Measurements from ENCODE around the gene CACNA1G. TPM values are rescaled to one million over a fixed set of nuclear protein-coding genes. Genes with fewer than 3 reads are reported as not detected.

Gene CACNA1G
- total RNA-seq, 2 experiments from 2014 or later = 0.13 TPM; not detected in 1

DNA sequence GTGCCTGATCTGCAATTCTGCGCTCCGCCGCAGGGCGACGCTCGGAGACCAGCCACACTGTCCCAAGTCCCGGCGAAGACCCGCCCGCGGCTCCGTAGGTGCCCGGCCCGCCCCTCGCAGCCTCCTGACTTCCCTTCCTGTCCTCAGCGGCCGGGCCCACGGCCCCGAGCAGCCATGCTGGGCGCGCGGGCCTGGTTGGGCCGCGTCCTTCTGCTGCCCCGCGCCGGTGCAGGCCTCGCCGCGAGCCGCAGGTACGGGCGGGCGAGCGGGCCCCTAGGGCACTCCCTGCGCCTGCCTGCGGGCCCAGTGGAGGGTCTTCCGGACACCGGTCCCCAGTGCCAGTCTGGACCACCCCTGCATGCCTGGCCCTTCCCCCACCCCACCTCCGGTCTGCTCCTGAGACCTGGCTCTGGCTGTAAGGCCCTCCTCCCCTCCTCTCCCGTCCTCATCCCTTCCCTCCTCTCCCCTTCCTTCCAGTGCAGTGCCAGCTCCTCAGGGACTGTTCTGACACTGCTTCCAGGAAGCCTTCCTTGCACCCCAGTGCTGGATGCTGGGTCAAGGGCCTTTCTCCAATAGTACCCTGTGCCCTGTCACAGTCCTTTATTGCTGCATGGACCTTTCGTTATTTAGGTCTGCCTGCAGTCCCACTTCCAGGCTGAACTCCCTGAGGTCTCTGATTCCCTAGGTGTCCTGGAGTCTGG, 13.3 kb upstream of the CACNA1G start, which contains the start of gene SPATA20:
SPATA20 (plus strand) TSS at position 140 of the 701 bp plus-strand sequence; CDS start at position 175, 35 bp downstream.
- Mint-ChIP-seq H3K4me1 (ENCODE audit: low read depth) (peaks cover 9% of the 10 kb centered on the region), H3K9me3 (no peaks in the 10 kb centered on the region), H3K27ac (peak within 1 kb of the TSS; percentile 76), H3K36me3 (ENCODE audit: low read depth) (no peaks in the 10 kb centered on the region), H3K27me3 (peaks cover 2% of the 10 kb centered on the region), H3K4me3 (peak within 1 kb of the TSS; percentile 82)
- TF ChIP-seq, protein P1, sequence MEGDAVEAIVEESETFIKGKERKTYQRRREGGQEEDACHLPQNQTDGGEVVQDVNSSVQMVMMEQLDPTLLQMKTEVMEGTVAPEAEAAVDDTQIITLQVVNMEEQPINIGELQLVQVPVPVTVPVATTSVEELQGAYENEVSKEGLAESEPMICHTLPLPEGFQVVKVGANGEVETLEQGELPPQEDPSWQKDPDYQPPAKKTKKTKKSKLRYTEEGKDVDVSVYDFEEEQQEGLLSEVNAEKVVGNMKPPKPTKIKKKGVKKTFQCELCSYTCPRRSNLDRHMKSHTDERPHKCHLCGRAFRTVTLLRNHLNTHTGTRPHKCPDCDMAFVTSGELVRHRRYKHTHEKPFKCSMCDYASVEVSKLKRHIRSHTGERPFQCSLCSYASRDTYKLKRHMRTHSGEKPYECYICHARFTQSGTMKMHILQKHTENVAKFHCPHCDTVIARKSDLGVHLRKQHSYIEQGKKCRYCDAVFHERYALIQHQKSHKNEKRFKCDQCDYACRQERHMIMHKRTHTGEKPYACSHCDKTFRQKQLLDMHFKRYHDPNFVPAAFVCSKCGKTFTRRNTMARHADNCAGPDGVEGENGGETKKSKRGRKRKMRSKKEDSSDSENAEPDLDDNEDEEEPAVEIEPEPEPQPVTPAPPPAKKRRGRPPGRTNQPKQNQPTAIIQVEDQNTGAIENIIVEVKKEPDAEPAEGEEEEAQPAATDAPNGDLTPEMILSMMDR (IDR thresholded peaks at IDR 0.05) = peak; percentile 99
- ATAC-seq = peak; percentile 92
- POLR2A ChIA-PET = no interaction called here
- peak; percentile 95 for DNase-seq
- intact Hi-C loops (cut with micrococcal nuclease) = loop anchor here (2.0 to 10.0 kb wide), 3 partner anchors 76 to 298 kb away; no protein-coding TSS in a partner anchor
- CTCF ChIA-PET = interaction anchor here (0.6 to 2.1 kb wide), 16 partner anchors 15 to 305 kb away, joined by 3 to 15 read pairs (median 3); no protein-coding TSS in a partner anchor

DNA sequence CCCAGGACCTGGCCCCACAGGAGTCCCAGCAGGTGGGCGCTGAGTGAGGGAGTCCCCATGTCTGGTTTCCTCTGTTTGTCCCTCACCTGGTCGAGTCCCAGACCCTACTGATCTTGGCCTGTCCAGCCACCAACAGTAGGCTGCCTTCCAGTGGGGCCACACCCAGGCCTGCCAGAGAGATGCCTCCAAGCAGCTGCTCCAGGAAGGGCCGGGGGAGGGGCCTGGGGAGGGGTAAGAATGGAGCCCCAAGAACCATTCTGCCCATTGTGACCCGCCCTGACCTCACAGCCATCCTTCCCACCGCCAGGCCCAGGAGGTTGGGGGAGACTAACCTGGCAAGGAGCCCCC, 12.8 kb upstream of the CACNA1G start:
- intact Hi-C loops (cut with micrococcal nuclease) = loop anchor here (2.0 to 10.0 kb wide), 3 partner anchors 75 to 297 kb away; no protein-coding TSS in a partner anchor
- Mint-ChIP-seq H3K27ac (peak overlapping the region; percentile 76), H3K9me3 (no peaks in the 10 kb centered on the region), H3K4me1 (ENCODE audit: low read depth) (peaks cover 4% of the 10 kb centered on the region), H3K4me3 (peak overlapping the region; percentile 82), H3K36me3 (ENCODE audit: low read depth) (no peaks in the 10 kb centered on the region), H3K27me3 (peaks cover 2% of the 10 kb centered on the region)
- CTCF ChIA-PET = interaction anchor here (0.6 to 2.1 kb wide), 6 partner anchors 69 to 294 kb away, joined by 3 to 15 read pairs (median 4); no protein-coding TSS in a partner anchor
- DNase-seq = no peak
- TF ChIP-seq, protein P1 (IDR thresholded peaks at IDR 0.05) = no peak
- POLR2A ChIA-PET = no interaction called here
- ATAC-seq = no peak

DNA sequence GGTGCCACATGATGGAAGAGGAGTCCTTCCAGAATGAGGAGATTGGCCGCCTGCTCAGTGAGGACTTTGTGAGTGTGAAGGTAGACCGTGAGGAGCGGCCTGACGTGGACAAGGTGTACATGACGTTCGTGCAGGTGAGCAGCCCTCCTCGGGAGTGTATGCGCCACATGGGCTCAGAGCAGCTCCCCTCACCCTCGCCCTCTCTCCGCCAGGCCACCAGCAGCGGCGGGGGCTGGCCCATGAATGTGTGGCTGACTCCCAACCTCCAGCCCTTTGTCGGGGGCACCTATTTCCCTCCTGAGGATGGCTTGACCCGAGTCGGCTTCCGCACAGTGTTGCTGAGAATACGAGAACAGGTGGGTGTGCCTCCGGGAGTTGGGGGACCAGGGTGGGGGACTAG, 11.7 kb upstream of the CACNA1G start:
- H3K4me3 Mint-ChIP-seq = no peak overlapping the region
- CTCF ChIA-PET = interaction anchor here (0.9 to 3.5 kb wide), 2 partner anchors 14 to 76 kb away, joined by 3 to 28 read pairs; no protein-coding TSS in a partner anchor

DNA sequence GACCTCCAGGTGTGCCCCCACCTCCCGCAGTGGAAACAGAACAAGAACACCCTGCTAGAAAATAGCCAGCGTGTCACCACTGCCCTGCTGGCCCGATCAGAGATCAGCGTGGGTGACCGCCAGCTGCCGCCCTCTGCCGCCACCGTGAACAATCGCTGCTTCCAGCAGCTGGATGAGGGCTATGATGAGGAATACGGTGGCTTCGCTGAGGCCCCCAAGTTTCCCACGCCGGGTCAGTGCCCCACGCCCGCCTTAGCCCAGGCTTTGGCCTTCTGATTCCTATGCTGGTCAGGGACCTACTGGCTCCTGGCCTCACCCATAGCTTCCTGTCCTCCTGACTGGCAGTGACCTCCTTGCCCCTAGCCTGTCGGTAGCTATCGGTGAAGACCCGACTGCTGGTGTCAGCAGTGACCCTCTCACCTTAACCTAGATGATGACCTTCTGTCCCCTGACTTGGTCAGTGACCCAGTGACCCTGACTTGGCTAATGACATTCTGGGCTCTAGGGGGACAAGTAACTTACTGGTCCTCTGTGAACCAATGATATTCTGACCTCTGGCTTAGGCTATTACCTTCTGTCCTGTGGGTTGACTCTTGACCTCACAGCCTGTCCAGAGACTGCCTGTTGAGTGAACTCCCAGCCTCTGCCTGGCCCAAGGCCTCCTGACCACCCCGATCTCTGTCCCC, 11.1 kb upstream of the CACNA1G start:
- ChIA-PET CTCF (interaction anchor here (0.9 to 3.5 kb wide), 4 partner anchors 13 to 415 kb away, joined by 3 to 28 read pairs (median 4); no protein-coding TSS in a partner anchor), POLR2A (interaction anchor here (1.1 kb wide), 1 partner anchor 70 kb away, joined by 4 read pairs; no protein-coding TSS in a partner anchor)
- H3K36me3 Mint-ChIP-seq (ENCODE audit: low read depth) = no peaks in the 10 kb centered on the region
- ATAC-seq (no peak), DNase-seq (no peak)
- H3K4me1 Mint-ChIP-seq (ENCODE audit: low read depth) = peaks cover 4% of the 10 kb centered on the region
- no peaks in the 10 kb centered on the region for H3K27me3 Mint-ChIP-seq
- intact Hi-C loops (cut with micrococcal nuclease) = loop anchor here (10.0 kb wide), 2 partner anchors 145 to 295 kb away; no protein-coding TSS in a partner anchor
- TF ChIP-seq, protein P1 (IDR thresholded peaks at IDR 0.05) = no peak
- no peaks in the 10 kb centered on the region for H3K9me3 Mint-ChIP-seq
- no peak overlapping the region for H3K27ac Mint-ChIP-seq
- no peak overlapping the region for H3K4me3 Mint-ChIP-seq

More for the DNA sequence above, 11.7 kb upstream of the CACNA1G start:
- Mint-ChIP-seq H3K9me3 (no peaks in the 10 kb centered on the region), H3K27ac (no peak overlapping the region), H3K27me3 (no peaks in the 10 kb centered on the region), H3K36me3 (ENCODE audit: low read depth) (no peaks in the 10 kb centered on the region), H3K4me1 (ENCODE audit: low read depth) (peaks cover 4% of the 10 kb centered on the region)
- POLR2A ChIA-PET = no interaction called here
- TF ChIP-seq, protein P1 (IDR thresholded peaks at IDR 0.05) = no peak
- ATAC-seq = no peak
- intact Hi-C loops (cut with micrococcal nuclease) = loop anchor here (10.0 kb wide), 2 partner anchors 146 to 296 kb away; no protein-coding TSS in a partner anchor
- no peak for DNase-seq

Data from activated CD8-positive, alpha-beta T cell treated with anti-CD3 and anti-CD28 coated beads for 36 hours (primary cell).